Erythroblast (primary cell): Measurements from ENCODE around the gene LY6G5B.

Source experiments
- GATA1 ChIP-seq: IDR thresholded peaks from 2 replicates; pipeline ENCODE4 v1.6.1; 2011; ENCODE audit warnings: low read depth, mild to moderate bottlenecking, control low read depth, low read length, moderate library complexity
- POLR2A ChIP-seq: IDR thresholded peaks from 2 replicates; pipeline ENCODE4 v1.6.1; 2011; ENCODE audit warnings: mild to moderate bottlenecking, low read length

GRCh38 chr6:31634969-31635575 lies 34.7 kb upstream of the LY6G5B start:
- TF ChIP-seq POLR2A (no peak), GATA1 (no peak)
